Activated CD8-positive, alpha-beta memory T cell treated with anti-CD3 and anti-CD28 coated beads for 4 hours (primary cell): ENCODE measurements around the gene PSENEN.

Source experiments
- DNase-seq, 2 donors: peaks; one replicate each; pipeline ENCODE4 v3.0.0-alpha.2; 2020; ENCODE audit warnings: low read depth in 2 of 2

The PSENEN gene

DNA sequence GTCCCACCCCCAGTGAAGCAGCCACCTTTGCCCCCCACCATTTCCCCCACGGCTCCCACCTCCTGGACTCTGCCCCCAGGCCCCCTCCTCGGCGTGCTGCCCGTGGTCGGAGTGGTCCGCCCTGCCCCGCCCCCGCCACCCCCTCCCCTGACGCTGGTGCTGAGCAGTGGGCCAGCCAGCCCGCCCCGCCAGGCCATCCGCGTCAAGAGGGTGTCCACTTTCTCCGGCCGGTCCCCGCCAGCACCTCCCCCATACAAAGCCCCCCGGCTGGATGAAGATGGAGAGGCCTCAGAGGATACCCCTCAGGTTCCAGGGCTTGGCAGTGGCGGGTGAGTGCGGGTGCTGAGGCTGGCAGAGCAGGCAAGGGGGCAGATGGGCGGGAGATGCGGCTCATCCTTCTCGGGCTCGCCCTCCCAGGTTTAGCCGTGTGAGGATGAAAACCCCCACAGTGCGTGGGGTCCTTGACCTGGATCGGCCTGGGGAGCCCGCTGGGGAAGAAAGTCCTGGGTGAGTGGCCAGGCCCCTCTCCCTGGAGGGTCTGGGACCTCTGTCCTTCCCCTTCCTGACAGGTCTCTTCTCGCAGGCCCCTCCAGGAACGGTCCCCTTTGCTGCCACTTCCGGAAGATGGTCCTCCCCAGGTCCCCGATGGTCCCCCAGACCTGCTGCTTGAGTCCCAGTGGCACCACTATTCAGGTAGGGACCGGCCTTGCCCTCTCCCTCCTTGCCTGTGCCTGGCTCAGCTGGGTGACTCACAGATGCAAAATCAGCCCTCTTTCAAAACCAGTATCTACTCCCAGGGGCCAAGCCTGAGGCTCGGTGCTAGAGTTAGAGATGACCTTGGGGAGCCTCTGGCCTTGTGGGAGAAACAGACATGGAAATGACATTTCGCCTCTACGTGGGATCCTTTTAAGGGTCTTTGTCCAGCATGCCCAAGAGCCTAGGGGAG, 12.0 kb upstream of the PSENEN start:
- DNase-seq = no peak

DNA sequence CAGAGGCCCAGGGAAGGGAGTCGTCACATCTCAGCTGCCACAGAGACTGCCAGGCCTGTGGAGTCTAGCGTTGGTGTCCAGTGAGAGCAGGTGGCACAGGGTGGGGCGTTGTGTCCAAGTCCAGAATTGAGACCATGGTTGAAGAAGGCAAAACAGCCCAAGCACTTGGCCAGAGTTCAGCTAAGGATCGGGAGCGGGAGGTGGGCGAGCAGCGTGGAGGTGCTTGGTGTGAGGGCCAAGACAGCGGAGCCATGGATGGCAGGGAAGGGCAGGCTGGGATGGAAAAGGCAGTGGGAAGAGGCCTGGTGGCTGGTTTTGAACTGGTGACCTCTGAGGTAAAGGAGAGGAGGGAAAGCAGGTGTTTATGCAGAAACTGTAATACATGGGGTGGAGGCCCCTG, 11.2 kb upstream of the PSENEN start:
- no peak for DNase-seq

DNA sequence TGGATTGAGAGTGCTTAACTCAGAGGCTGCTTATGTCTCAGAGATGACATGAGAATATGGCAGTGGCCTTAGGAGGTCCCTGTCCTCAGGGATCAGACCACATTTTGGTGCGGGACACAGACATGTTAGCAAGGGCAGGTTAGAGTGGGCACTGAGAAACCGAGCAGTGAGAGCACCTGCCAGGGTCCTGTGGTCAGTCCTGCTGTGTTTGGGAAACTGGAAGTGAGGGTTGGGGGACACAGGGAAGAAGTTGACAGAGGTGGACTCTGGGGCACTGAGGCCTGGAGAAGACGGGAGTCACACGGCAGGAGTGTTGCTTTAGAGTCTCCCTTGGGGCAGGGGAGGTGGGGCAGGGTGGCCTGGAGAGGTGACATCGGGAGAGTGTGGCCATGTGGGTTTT, 10.6 kb upstream of the PSENEN start:
- no peak for DNase-seq

DNA sequence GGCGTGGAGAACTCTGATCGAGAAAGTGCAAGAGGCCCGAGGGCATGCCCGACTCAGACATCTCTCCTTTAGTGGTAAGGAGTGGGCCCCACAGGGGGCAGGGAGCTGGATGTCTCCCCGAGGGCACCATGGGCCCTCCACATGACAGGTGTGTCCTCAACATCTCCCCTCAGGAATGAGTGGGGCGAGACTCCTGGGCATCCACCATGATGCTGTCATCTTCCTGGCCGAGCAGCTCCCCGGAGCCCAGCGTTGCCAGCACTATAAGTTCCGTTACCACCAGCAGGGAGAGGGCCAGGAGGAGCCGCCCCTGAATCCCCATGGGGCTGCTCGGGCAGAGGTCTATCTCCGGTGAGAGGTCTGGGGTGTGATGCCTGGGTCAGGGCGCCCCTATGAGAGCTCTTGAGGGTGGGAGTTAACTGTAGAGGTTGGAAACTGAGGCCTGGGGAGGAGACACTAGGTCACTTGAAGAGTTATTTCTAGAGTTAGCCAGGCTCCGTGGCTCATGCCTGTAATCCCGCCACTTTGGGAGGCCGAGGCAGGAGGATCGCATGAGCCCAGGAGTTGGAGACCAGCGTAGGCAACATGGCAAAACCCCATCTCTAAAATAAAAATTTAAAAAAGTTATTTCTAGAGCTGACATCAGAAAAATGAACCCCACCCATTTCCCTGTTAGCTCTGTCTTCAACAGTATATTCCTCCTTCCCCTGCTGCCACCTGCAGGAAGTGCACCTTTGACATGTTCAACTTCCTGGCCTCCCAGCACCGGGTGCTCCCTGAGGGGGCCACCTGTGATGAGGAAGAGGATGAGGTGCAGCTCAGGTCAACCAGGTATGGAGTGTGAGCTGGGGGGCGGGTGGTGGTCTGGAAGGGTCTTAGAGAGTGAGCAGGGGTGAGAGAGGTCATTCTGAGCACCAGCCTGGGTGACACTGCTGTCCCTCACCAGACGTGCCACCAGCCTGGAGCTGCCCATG, 8.3 kb upstream of the PSENEN start:
- no peak for DNase-seq

DNA sequence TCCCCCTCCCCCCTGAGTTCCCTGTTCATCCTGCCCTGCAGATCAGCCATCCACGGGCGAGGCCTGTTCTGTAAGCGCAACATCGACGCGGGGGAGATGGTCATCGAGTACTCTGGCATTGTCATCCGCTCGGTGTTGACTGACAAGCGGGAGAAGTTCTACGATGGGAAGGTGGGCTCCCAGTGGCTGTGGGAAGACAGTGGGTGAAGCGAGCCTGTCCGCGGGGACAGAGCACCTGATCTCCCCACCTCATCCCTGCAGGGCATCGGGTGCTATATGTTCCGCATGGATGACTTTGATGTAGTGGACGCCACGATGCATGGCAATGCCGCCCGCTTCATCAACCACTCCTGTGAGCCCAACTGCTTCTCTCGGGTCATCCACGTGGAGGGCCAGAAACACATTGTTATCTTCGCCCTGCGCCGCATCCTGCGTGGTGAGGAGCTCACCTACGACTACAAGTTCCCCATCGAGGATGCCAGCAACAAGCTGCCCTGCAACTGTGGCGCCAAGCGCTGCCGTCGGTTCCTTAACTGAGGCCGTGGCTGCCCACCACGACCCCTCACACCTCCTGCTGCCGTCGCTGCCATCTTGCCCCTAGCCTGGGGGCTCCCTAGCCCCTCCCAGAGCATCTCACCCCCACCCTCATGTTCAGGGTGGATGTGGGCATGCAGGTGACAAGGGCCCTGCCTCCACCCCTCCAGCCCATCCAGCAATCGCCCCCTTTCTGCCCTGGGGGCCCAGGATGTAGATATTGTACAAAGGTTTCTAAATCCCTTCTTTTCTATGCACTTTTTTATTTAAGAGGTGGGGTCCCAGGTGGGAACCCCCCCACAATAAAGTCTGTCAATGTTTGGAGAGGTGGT, 7.2 kb upstream of the PSENEN start:
- no peak for DNase-seq

DNA sequence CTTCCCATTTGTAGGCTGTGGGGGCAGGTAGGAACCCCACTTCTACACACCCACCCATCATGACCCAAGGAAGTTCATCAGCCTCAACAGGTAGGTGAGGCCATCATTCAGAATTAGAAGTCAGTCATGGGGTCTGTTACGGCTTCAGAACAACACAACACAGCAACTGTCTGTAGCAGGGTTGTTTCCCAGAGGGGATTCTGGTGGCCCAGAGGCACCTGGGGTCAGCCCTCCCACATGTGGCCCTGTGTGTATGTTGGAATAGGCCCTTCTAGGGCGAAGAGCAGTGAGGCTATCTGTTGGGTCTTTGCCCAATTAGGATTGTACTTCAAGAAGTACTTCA, 6.6 kb upstream of the PSENEN start:
- DNase-seq = no peak

DNA sequence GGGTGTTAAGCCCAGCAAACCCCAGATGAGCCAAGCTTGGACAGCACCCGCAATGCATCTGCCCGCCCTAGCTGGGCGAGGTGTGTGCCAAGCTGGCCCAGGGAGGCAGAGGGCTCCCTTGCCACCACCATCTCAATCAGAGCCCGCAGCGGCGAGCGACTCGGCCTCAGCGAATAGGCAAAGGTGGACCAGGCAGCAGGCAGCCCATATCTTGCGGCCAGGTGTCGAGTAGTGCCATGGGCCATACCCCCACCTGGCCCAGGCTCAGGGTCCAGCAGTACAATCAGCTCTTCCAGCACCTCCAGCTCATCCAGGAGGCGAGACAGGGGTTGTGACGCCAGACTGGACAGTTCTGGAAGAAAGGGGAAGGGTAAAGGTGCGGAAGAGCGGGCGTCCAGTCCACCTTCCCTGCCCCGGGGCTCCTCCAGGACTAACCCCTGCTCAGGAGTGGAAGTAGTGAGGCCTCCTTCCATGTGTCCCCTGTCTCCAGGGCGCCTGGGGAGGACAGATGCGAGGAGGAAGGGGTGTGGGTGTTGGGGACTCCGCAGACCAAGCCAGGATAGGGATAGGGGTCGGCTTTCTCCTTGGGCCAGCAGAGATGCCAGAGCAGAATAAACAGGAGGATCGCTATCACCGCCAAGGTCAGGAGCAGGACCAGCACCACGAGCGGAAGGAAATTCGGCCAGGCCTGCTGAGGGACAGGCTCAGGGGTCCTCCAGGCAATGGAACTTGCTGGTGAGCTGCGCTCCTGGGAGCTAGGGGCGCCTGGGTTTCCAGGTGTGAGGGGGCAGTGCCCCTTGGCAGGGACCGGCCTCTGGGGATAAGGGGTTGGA, 6.0 kb upstream of the PSENEN start:
- DNase-seq = no peak

DNA sequence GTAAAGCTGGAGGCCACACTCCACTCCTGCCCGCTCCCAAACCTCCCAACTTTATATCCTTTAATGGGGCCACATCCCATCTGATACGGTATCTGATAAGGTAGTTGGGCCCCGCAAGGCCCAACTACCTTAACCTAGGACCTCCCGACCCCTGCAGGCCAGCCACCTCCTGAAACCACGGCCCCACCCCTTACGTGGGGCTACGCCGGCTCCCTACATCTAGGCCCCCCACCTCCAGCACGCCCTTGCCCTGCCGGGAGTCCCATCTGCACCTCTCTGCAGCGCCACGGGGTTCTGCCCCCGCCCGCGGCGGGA, 5.4 kb upstream of the PSENEN start:
- DNase-seq = no peak

DNA sequence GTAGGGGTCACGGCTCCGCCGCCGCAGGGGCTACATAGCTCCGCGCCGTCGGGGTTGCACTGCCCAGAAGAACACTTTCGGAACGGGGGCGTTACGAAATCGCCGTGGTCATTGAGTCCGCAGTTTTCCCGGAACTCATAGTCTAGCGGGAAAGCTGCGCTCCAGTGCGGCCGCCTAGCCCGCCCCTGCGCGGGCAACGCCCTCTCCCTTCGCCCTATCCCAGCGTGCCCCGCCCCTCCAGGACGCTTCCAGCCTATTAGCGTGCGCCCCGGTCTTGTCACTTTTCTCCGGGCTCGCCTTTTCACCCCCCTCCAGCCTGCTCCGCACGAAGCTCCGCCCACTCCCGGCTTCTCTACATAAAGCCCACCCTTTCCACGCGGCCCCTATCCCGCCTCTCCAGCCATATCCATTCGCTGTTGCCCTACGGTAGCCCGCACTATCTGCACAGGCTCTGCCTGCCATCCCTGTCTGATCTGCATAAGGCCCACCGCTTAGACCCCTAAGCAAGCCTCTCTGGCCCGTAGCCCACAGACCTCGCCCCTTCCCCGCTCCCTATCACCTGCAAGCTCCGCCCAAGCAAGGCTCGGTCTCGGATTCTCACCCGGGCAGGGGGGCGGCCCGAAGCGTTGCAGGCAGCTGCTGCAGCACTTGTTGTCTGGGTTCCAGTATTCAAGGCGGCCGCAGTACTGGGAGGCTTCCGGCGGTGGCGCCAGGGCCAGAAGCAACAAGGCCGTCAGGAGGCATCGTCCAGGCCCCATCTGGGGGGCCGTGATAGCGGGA, 4.8 kb upstream of the PSENEN start:
- peak; percentile 90 for DNase-seq

DNA sequence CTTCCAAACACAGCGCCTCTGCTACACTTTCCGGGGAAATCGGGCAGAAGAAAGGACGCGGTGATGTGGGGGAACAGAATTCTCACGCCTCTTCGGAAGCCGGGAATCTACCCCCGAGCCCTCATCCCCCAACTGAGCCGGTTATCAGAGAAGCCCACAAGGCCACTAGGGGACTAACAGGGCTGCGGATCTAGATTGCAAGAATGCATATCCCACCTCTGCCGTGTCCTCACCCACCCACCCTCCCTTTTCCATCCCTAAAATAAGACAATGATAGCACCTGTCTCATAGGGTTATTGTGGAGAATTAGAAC, 4.3 kb upstream of the PSENEN start:
- no peak for DNase-seq

DNA sequence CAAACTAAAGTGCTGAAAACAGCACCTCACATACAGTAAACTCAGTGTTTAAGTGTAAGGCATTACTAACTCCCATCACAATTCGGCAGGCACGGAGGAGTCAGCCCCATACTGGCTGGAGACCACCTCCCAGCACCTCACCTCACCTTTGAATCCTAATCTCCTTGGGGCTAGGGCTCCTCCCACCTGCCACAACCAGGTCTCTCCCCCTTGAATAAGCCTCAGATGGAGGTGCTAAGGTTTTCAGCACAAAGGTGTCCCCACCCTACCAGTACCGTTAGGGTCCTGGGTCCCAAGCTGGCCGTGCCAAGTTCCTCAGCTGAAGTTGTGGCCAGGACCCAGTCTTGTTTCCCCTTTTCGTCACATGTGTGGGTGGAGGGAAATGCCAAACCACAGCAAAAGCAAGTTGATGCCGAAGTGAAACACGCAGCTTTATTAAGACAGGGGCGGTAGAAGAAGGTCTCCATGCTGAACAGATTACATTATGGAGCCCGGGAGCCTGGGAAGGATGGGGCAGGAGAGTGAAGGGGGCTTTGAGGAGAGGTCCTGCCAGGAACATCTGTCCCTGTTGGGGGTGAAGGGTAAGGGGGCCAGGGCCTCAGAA, 3.2 kb upstream of the PSENEN start, which contains the start of gene IGFLR1:
TSS of gene IGFLR1 (minus strand) at position 332 of the 604 bp plus-strand sequence. CDS start 1,272 bp downstream, outside the sequence.
- DNase-seq = peak; percentile 50 to 62

DNA sequence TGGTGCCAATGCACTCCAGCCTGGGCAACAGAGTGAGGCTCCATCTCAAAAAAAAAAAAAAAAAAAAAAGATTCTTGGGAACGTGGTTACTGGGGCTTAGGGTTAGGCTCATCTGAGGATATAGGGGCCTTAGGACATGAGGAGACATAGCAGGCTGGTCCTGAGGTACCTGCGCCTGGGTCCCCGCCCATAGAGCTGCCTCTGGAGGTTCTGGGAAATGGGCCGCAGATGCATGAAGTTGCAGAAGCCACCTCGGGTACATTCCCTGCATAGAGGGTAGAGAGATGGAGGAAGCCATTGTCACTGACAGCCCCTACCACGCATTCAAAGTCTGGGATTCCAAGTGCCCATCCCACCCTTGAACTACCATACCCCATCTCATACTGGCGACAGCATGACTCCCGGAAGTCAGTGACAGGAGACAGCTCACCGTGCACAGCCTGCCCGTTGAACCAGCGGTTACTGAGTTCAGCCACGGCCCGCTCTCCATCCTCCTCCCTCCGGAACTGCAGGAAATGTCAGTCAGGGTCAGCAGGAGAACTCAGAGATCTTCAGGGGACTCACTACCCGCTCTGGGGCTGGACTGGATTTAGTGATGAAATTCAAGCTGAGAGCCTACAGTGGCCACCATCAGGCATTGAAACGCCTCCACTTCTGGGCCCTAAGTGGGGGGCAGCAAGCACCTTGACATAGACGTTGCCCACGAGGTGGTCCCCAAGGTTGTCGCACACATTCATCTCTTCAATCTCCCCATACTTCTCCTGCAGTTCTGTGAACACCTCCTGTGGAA, 1.6 kb upstream of the PSENEN start:
- DNase-seq = no peak

DNA sequence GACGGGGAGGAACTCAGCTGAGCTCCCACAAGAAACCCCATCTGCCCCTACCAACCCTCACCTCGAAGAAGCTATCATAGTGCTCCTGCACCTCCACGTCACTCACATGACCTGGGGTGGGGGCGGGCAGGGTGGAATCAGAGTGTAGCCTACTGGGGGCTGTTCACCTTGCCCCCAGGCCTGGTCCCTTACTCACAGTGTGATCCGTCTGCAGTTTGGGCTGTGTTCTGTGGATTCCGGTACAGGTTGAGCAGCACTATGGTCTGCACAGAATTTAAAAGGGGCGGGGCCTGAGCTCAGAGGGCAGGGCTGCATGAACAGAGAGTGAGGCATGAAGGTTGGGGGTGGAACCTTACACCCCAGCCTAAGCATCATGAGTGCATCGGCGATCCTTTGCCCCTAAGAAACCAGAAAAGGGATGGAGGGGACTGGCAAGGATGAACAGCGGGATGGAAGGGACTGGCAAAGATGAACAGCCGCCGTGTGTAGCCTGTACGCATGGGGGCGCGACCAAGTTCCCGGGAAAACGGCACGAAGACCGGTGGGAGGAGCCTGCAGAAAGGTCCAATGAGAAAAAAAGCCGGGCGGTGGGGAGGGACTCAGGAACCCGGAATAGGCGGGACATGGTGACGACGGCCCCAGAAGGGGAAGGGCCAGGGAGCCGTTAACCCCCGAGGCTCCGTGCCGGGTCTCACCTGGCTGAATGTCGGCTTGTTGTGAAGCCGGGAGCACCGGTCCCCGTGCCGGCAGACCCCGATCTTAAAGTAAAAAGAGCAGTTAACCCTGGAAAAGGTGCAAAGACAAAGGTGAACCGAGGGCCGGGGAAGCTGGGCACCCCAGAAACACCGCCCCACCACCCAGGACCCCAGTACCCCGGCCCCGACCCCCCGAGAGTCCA, 772 bp upstream of the PSENEN start:
- DNase-seq = peak; percentile 85 to 90

DNA sequence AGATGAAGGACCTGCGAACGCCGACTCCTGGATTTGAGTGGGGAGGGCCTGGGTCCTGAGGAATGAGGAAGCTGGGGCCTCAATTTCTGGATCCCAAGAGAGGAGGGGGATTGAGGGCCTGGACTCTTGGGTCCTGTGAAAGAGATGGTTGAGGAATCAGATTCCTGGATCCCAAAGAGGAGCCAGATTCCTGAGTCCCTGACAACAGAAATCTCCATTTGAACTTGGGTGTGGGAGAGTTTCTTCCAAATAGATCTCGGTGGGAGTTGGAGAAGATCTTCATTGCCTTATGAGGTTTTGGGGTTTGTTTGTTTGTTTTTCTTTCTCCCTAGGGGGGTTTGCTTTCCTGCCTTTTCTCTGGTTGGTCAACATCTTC, 624 bp downstream of the PSENEN start:
- no peak for DNase-seq

DNA sequence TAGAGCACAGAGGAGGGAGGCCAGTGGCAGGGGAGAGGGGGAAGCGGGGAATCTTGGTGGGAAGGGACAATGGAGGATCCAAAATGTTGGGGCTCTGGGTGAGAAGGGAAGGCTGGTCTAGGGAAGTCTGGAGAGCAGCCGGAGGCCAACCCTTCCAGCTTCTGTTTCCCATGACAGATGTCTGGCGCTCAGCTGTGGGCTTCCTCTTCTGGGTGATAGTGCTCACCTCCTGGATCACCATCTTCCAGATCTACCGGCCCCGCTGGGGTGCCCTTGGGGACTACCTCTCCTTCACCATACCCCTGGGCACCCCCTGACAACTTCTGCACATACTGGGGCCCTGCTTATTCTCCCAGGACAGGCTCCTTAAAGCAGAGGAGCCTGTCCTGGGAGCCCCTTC, 1.1 kb downstream of the PSENEN start:
- no peak for DNase-seq

DNA sequence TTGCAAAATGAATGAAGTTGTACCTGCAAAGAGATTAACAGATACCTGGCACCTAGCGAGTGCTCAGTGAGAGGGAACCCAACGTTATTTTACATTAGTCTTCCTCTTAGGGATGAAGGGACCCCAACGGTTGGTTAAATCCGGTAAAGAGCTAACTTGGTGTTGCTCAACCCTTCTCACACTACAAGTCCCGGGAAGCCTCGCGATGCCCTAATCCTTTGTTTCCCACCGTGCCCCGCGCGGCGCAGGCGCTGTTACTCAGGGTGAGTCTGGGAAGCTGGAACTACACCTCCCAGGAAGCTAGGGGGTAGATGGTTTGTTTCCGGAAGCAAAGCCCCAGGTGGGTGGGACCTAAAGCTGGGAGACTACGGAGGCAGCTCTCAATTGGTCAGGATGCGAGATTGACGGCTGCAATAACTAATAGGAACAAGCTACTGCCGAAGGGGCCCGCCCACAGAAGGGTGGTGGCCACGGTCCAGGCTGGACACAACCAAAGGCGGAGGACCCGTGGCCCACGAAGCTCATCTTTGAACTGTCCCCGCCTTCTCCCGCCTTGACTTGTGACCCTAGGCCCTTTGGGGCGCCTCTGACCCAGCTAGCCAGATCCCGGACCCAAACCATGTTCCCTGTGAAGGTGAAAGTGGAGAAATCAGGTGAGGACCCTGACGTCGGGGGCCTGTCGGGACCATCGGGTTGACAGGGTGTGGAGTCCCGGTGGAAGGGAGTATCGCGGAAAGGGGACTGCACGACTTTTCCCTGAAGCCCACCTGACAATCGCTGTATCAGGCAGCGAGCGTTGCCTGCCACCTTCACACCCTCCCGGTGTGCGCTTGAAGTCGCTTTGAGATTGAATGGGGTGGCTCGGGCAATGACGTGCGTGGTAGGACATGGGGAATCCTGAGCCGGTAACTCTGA, 2.9 kb downstream of the PSENEN start, which contains the start of gene LIN37:
TSS of gene LIN37 (plus strand) at position 471 of the 915 bp plus-strand sequence. CDS start at position 620, 149 bp downstream.
- DNase-seq = peak; percentile 95 to 99

DNA sequence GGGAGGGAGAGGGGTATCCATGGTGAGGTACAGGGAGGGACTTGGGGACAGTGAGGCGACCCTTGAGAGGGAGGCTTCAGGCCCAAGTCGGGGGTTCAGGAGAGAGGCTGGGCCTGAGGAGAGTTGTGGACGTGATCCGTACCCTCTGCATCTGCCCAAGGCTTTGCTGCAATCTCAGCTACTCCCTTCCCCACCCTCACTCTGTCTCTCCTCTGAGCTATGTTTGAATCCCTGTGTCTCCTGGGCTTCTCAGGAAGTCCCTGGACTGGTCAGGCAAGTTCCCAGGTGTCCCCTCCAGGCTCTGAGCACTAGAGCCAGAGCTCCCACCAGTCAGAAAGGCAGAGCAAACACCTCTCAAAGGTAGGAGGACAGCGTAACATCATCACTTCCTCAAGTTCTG, 4.7 kb downstream of the PSENEN start:
- DNase-seq = no peak
